GM19025 (cell line): ENCODE data around the gene SHANK3.

Source experiments
- ATAC-seq: cut with Tn5 transposase; IDR thresholded peaks from one replicate; pipeline ENCODE4 v1.9.1; 2021; ENCODE audit warnings: mild to moderate bottlenecking, low read depth, moderate library complexity; ENCODE audit not compliant: unreplicated experiment

Gene SHANK3

GRCh38 chr22:50676661-50677492, 4.3 kb downstream of the SHANK3 start:
- no peak for ATAC-seq

- no peak for ATAC-seq
Observed at GRCh38 chr22:50677493-50678217, 5.0 kb downstream of the SHANK3 start.

DNA sequence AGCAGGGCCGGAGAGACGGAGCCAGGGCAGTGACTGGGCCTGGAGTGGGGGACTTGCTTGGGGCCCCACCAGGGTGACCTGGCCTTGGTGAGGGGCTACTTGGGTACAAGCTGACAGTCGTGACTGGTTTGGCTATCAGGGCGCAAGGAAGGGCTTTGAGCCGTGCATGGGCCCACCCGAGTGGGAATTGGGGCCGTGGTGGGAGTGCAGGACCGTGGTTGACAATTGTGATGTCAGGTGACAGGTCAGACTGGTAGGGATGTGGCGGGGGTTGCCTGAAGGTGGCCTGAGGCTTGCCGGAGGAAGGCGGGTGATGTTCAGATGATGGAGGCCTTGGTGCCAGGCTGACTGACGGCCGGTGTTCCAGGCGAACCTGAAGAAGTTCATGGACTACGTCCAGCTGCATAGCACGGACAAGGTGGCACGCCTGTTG, 5.6 kb downstream of the SHANK3 start:
- ATAC-seq, result no peak

DNA sequence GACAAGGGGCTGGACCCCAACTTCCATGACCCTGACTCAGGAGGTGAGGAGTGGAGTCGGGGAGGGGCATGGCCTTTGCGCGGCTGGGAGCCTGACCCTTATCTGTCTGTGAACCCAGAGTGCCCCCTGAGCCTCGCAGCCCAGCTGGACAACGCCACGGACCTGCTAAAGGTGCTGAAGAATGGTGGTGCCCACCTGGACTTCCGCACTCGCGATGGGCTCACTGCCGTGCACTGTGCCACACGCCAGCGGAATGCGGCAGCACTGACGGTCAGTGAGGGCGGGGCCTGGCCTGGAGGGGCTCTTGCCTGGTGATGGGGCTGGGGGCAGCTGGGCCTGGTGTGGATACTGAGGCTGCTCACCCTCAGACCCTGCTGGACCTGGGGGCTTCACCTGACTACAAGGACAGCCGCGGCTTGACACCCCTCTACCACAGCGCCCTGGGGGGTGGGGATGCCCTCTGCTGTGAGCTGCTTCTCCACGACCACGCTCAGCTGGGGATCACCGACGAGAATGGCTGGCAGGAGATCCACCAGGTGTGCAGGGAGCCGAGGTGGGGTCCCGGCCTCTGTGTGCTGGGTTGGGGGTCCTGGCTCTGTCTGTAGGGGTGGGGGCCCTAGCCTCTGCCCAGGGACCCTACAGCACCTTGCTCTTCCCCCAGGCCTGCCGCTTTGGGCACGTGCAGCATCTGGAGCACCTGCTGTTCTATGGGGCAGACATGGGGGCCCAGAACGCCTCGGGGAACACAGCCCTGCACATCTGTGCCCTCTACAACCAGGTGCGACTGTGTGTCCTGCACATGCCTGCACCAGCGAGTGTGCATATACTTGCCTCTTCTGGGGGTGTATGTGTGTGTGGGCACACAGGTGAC, 6.3 kb downstream of the SHANK3 start:
- ATAC-seq, result no peak

GRCh38 chr22:50683086-50683993, 10.7 kb downstream of the SHANK3 start:
- no peak for ATAC-seq

DNA sequence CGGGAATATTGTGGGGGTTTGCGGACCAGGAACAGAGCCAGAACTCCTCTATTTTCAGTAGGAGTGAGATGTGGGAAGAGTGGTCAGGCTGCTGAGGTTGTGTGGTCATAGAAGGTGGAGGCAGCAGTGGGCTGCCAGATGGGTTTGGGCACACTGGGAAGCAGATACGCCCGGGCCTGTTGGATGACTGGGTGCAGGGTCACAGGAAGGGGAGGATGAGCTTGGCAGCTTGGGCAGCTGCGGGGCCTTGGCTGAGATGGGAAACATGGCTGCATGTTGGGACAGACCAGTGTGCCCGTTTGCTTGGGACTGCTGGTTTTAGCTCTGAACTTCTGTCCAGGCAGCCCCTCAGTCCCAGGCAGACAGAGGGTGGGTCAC, 11.4 kb downstream of the SHANK3 start:
- no peak for ATAC-seq

DNA sequence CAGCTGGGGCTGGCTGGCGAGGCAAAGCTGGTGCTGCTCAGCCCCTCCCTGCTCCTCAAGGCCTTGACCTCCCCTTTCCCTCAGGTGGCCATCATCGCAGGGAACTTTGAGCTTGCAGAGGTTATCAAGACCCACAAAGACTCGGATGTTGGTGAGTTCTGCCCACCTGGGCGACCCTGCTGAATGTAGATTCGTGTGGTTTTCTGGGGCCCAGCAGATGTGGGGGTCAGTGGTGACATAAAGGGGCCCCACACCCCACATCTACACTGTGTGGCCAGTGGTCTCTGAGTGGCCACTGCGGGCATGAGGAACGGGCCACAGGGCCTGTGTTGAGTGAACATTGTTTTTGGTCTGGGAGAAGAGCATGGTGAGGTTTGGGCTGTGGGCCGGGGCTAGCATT, 11.9 kb downstream of the SHANK3 start:
- no peak for ATAC-seq

DNA sequence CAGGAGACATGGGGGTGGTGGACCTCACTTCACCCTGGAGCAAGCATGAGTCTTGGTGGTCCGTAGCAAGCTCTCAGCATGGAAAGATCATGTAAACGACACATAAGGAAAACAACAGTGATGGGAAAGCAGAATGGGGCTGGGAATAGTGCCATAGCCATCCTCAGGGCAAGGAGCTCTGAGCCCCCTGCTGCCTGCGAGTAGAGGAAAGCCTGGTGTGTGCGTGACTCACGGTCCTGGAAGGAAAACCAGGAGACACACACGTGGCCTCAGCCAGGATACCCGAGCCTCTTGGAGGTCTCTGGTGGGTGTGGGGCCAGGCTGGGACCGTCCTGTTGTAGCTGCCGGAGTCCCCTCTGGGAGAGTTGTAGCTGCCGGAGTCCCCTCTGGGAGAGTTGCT, 12.4 kb downstream of the SHANK3 start:
- no peak for ATAC-seq

DNA sequence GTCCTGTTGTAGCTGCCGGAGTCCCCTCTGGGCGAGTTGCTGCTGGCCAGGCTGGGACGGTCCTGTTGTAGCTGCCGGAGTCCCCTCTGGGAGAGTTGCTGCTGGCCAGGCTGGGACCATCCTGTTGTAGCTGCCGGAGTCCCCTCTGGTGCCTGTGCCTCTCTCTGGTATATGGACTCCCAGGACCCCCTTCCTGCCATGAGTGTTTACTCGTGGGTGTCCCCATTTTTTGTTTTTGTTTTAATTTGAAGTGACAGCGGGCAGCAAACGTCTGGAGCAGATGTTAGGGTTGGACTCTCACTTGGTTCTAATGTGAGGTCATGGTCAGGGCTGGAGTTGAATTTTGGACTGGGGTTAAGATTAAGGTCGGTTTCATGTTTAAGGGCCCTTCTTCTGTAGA, 14.2 kb downstream of the SHANK3 start:
- ATAC-seq, result no peak

GRCh38 chr22:50687829-50688228, 15.2 kb downstream of the SHANK3 start:
- no peak for ATAC-seq

DNA sequence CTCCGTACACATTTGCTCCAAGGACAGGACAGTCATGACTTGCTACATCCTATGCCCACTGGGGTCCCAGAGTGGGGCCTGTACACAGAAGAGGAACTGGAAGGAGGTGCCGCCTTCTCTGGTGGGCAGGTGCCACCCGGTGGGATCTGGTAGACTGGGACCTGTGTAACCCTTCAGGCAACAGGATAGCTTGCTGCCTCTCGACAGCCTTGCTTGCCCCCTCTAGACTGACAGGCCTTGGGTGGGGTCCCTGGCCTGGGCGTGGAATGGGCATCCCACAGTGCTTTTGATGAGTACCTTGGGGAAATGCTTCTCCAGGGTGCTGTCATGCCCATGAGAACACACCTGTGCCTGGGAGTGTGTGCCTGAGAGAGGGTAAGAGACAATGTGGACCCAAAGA, 15.8 kb downstream of the SHANK3 start:
- no peak for ATAC-seq

- no peak for ATAC-seq
Observed at GRCh38 chr22:50691521-50691920, 18.9 kb downstream of the SHANK3 start.

GRCh38 chr22:50693462-50693861, 20.8 kb downstream of the SHANK3 start:
- no peak for ATAC-seq

DNA sequence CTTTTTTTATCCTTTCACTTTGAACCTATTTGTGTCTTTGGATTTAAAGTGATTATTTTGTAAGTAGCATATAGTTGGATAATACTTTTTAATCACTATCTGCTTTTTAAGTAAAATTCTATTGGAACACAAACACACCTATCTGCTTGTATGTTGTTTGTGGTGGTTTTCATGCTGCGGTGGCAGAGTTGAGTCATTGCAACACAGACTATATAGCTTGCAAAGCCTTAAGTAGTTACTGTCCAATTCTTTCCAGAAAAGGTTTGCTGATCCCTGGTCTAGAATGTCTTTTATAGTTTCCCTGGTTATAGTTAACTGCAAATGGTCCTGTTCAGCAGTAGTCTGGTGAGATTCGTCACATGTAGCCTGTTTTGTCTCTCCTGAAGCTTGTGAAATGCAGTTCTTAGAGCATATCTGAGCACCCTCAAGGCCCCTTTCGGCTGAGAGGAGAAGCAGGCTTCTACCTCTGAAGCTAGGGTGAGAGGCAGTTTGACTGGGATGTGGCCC, 21.5 kb downstream of the SHANK3 start:
- no peak for ATAC-seq

- ATAC-seq, result no peak
Observed at GRCh38 chr22:50694766-50695420, 22.3 kb downstream of the SHANK3 start.

DNA sequence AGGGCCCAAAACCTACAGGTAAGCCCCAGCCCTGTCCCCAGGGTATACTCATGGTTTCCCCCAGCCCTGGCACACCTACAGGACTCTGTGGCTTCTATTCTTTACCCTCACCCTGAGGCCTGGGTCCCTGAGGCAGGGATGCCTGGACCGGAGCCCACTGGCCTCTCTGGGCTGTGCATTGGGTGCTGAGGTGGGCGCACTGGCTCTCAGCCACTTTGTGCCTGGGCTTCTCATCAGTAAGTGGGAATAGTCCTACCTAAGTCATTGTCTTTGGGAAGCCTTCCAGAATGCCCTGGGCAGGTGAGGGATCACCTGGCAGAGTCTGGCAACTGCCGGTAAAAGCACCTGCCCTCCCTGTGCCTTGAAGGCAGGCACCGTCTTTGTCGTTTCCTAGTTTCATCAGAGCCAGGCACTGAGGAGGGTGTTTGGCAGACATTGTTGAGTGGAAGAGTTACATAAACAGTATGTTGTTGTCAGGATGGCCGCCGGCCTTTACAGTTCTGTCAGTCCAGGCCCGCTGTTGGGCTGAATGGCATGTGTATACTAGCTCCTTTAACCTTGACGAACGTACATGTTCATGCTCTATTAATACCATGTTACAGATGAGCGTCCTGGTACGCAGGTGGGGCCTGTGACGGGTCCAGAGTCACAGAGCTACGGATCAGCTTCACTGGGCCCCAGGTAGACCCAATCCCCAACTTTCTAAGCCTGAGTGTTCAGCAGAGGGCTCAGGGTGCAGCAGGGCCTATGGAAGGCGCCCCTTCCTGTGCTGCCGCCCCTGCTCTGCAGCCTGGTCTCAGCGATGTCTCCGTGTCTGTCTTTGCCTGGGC, 23.0 kb downstream of the SHANK3 start:
- no peak for ATAC-seq

GRCh38 chr22:50696251-50696798, 23.7 kb downstream of the SHANK3 start:
- ATAC-seq, result no peak
